Measurements from ENCODE around the gene CFAP61. TPM values are rescaled to one million over a fixed set of nuclear protein-coding genes. Genes with fewer than 3 reads are reported as not detected.

CFAP61 gene
- total and polyA plus RNA-seq, 5 experiments from 2014 or later, result not detected

DNA sequence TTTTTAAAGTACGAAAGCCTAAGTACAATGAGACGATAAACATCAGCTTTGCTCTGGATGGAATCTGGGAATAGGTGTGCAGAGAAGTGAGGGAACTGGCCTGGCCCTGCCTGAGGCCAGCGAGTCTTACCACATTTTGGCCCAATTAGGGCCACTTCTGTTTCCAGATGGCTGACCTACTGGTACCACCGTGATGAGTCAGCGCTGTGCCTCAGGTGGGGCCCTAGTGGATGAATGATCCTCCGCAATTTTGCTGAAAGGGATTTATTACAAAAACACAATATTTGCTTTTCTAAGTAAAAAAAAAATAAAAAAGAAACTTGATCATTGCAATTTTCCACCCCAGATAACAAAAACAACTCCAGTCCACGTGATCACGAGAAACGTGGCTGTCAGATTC is 338.1 kb downstream of the CFAP61 start:
- H3K4me3 Mint-ChIP-seq, result no peak overlapping the region
- peaks cover 0 to 40% (median 10%) of the 10 kb centered on the region in 3 donors for H3K36me3 Mint-ChIP-seq
- no peaks in the 10 kb centered on the region for H3K9me3 Mint-ChIP-seq
- POLR2A ChIA-PET, result no interaction called here
- no peaks in the 10 kb centered on the region for H3K4me1 Mint-ChIP-seq
- H3K27me3 Mint-ChIP-seq, result no peaks in the 10 kb centered on the region
- no peak for DNase-seq
- ATAC-seq, result no peak
- H3K27ac Mint-ChIP-seq, result no peak overlapping the region

DNA sequence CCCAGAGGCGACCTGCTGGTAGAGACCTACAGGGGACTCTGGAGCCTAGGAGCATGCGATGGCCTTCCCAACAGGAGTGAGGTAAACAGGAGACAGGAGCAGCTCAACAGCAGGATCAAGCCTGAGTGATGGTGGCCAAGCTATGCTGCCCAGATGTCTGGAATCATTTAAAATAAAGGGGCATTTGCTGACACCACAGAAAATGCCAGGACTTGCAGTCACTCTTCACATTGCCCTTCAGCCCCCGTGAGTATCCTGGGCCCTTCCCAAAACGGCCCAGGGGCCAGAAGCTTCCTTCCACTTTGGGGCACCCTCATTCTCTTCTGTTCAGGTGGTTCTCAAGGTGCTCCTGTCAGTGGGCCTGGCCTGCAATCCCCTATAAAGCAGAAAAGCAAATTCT is 338.8 kb downstream of the CFAP61 start:
- ATAC-seq, result no peak
- Mint-ChIP-seq H3K9me3 (no peaks in the 10 kb centered on the region), H3K27ac (peak overlapping the region in 1 of 10 donors; percentile 25), H3K36me3 (peaks cover 0 to 47% (median 10%) of the 10 kb centered on the region in 3 donors), H3K27me3 (no peaks in the 10 kb centered on the region), H3K4me1 (no peaks in the 10 kb centered on the region), H3K4me3 (no peak overlapping the region)
- DNase-seq, result no peak
- POLR2A ChIA-PET, result no interaction called here

- H3K36me3 Mint-ChIP-seq, result peaks cover 0 to 52% (median 12%) of the 10 kb centered on the region in 3 donors
These were observed 339.4 kb downstream of the CFAP61 start for GRCh38 chr20:20391766-20392165.

GRCh38 chr20:20393207-20394120 is 341.1 kb downstream of the CFAP61 start:
- no peak for DNase-seq
- no peaks in the 10 kb centered on the region for H3K4me1 Mint-ChIP-seq
- H3K27ac Mint-ChIP-seq, result peak overlapping the region in 3 of 10 donors; percentile 41 to 76 (median 46)

More at GRCh38 chr20:20391766-20392165, 339.4 kb downstream of the CFAP61 start:
- DNase-seq (no peak), ATAC-seq (no peak)
- Mint-ChIP-seq H3K27ac (peak overlapping the region in 1 of 10 donors; percentile 19), H3K27me3 (no peaks in the 10 kb centered on the region), H3K9me3 (no peaks in the 10 kb centered on the region), H3K4me1 (no peaks in the 10 kb centered on the region), H3K4me3 (no peak overlapping the region)
- POLR2A ChIA-PET, result no interaction called here

DNA sequence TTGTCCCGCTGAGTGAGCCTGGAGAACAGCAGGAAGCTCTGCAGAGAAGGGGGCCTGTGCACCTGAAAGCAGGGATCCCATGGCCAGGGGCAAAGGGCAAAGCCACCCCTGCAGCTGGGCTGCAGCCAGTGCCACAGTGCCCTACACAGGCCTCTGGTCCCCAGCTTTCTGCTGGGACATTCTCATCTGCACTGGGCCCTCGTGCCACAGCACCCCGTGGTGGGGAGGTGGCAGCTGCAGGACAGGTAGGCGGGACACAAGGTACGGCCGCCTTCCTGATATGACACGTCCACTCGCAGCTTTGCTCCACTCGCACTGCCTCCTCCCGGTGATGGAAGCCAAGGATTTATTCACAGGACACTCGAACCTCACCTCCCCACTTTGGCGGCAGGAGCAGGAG is 342.8 kb downstream of the CFAP61 start:
- Mint-ChIP-seq H3K27me3 (no peaks in the 10 kb centered on the region), H3K27ac (peak overlapping the region in 1 of 10 donors; percentile 78), H3K4me1 (no peaks in the 10 kb centered on the region), H3K36me3 (peaks cover 0 to 69% (median 14%) of the 10 kb centered on the region in 3 donors), H3K4me3 (no peak overlapping the region), H3K9me3 (no peaks in the 10 kb centered on the region)
- POLR2A ChIA-PET, result interaction anchor here (0.5 kb wide), 1 partner anchor 873 kb away, joined by 3 read pairs; no protein-coding TSS in a partner anchor
- ATAC-seq (no peak), DNase-seq (no peak)

More at GRCh38 chr20:20393207-20394120, 341.1 kb downstream of the CFAP61 start:
- Mint-ChIP-seq H3K9me3 (no peaks in the 10 kb centered on the region), H3K36me3 (peaks cover 0 to 57% (median 14%) of the 10 kb centered on the region in 3 donors), H3K4me3 (no peak overlapping the region), H3K27me3 (no peaks in the 10 kb centered on the region)
- ATAC-seq, result no peak
- POLR2A ChIA-PET, result no interaction called here

DNA sequence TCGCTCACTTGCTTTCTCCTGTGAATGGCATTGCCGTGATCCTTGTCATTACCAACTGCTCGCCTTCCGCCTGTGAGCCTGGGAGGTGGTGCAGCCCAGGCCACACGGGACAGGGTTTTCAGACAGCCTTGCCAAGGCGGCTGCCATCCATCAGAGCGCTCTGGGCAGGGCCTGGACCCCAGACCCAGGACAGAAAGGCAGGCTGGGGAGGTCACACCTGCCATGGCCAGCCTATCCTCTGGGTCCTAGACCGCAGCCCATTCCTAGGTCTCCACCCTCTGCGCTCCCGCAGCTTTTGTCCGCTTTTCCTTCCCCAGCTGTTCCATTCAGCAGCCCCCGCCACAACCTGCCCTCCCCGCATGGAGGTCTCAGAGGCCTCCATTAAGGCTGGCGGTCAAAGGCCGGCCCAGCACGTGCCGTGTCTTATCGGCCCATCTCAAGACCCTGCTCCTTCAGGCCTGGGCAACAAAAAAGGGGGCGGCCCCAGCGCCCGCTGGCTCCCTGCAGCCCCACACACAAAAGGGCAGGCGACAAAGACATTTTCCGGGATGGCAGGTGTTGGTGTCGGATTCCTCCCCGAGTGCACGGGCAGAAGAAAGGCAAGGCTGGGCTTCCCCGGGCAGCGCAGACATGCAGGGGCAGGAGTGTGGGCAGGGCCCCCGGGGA is 343.7 kb downstream of the CFAP61 start:
- no peak for ATAC-seq
- POLR2A ChIA-PET, result no interaction called here
- H3K36me3 Mint-ChIP-seq, result peaks cover 0 to 73% (median 8%) of the 10 kb centered on the region in 3 donors

GRCh38 chr20:20396794-20397193 is 344.5 kb downstream of the CFAP61 start:
- no peak for ATAC-seq

More for the DNA sequence above, 343.7 kb downstream of the CFAP61 start:
- Mint-ChIP-seq H3K4me3 (no peak overlapping the region), H3K4me1 (no peaks in the 10 kb centered on the region), H3K9me3 (no peaks in the 10 kb centered on the region), H3K27ac (peak overlapping the region in 1 of 10 donors; percentile 52), H3K27me3 (no peaks in the 10 kb centered on the region)
- no peak for DNase-seq

GRCh38 chr20:20398123-20398522 is 345.8 kb downstream of the CFAP61 start:
- no peak for DNase-seq
- Mint-ChIP-seq H3K9me3 (no peaks in the 10 kb centered on the region), H3K4me1 (no peaks in the 10 kb centered on the region), H3K27ac (peak overlapping the region in 1 of 10 donors; percentile 56), H3K27me3 (no peaks in the 10 kb centered on the region), H3K36me3 (peaks cover 4 to 58% (median 4%) of the 10 kb centered on the region in 3 donors), H3K4me3 (no peak overlapping the region)
- POLR2A ChIA-PET, result no interaction called here
- no peak for ATAC-seq

More at GRCh38 chr20:20396794-20397193, 344.5 kb downstream of the CFAP61 start:
- Mint-ChIP-seq H3K9me3 (no peaks in the 10 kb centered on the region), H3K4me1 (no peaks in the 10 kb centered on the region), H3K4me3 (no peak overlapping the region), H3K27me3 (no peaks in the 10 kb centered on the region), H3K27ac (peak overlapping the region in 1 of 10 donors; percentile 12), H3K36me3 (peaks cover 0 to 67% (median 8%) of the 10 kb centered on the region in 3 donors)
- POLR2A ChIA-PET, result no interaction called here
- no peak for DNase-seq

DNA sequence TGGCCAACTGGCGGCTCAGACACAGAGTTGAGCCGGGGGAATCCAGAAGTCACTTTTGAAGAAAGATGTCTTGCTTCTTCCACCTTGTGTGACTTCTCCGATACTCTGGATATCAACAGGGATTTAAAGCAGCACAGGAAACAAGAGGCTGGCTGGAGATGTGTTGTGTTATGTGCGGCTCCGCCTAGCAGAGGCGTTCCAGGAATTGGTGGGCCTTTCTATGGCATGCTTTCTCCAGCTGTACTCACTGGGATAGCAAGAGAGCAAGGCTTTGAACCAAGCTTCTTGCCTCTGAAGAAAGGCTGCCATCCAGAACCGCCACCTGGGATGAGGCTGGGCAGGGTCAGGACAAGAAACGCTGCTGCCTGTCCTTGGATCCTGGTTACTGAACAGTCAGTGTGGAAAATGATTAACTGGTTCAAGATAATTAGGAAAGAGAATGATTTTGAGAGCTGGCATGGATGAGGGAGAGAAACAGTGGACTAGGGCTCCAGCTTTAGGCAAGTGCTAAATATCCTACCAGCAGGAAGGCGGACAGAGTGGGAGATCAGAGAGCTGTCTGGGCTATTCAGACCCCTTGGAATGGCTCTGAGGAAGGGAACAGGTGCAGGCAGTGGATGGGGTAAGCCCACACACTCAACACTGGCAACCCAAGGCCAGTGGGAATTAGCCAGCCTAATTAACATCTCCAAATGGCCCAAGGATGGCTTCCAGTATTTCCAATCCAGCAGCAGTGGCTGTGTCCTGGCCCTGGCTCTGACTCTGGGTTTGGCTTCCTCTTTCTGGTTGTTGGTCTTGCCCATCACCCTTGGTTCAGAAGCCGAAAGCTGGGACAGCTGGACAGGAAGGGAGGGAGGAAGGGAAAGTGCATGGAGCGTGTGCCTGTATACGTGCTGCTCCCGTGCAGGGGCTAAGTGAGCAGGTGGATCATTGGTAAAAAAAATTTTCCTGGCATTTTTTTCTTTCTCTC is 347.5 kb downstream of the CFAP61 start:
- Mint-ChIP-seq H3K27ac (no peak overlapping the region), H3K27me3 (no peaks in the 10 kb centered on the region), H3K36me3 (peaks cover 4 to 45% (median 4%) of the 10 kb centered on the region in 3 donors), H3K4me1 (no peaks in the 10 kb centered on the region), H3K4me3 (no peak overlapping the region), H3K9me3 (no peaks in the 10 kb centered on the region)
- ATAC-seq, result no peak
- DNase-seq, result no peak
- POLR2A ChIA-PET, result no interaction called here

- Mint-ChIP-seq H3K27me3 (no peaks in the 10 kb centered on the region), H3K36me3 (peaks cover 2 to 41% (median 4%) of the 10 kb centered on the region in 3 donors), H3K4me3 (no peak overlapping the region), H3K27ac (no peak overlapping the region), H3K9me3 (no peaks in the 10 kb centered on the region), H3K4me1 (no peaks in the 10 kb centered on the region)
- POLR2A ChIA-PET, result no interaction called here
- ATAC-seq (no peak), DNase-seq (no peak)
These were observed 349.7 kb downstream of the CFAP61 start for GRCh38 chr20:20401991-20402390.

DNA sequence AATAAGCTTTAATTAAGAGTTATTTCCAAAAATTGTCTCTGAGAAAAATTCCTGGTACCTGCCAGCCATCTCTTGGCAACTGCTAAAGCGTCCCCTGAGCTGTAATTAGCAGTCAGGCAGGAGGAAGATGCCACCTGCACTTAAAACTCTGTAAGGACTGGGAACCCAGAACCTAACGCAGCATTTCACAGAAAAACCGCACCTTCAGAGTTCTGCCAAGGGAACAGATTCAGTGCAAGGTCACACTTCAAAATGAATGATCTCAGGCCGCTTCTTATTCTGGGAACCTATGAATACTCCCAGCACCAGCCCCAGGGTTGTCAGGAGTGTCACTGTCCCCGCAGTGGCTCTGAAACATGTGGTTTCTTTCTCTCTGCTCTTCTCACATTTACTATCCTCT is 352.3 kb downstream of the CFAP61 start:
- no peaks in the 10 kb centered on the region for H3K27me3 Mint-ChIP-seq
- peak overlapping the region in 2 of 10 donors; percentile 3 to 53 for H3K27ac Mint-ChIP-seq
- H3K36me3 Mint-ChIP-seq, result peaks cover 0 to 38% (median 4%) of the 10 kb centered on the region in 3 donors
- no peak overlapping the region for H3K4me3 Mint-ChIP-seq
- ATAC-seq, result no peak
- no peaks in the 10 kb centered on the region for H3K9me3 Mint-ChIP-seq
- H3K4me1 Mint-ChIP-seq, result no peaks in the 10 kb centered on the region
- no peak for DNase-seq
- POLR2A ChIA-PET, result no interaction called here

- ATAC-seq, result no peak
- POLR2A ChIA-PET, result no interaction called here
- Mint-ChIP-seq H3K4me3 (no peak overlapping the region), H3K27me3 (no peaks in the 10 kb centered on the region), H3K36me3 (peaks cover 0 to 35% (median 4%) of the 10 kb centered on the region in 3 donors), H3K27ac (peak overlapping the region in 3 of 10 donors; percentile 2 to 20 (median 11)), H3K9me3 (no peaks in the 10 kb centered on the region), H3K4me1 (no peaks in the 10 kb centered on the region)
- DNase-seq, result no peak
These were observed 353.3 kb downstream of the CFAP61 start for GRCh38 chr20:20405623-20406022.

Measured in naive thymus-derived CD8-positive, alpha-beta T cell (primary cell).